ENCODE data around the gene ZC3H6.

ZC3H6 gene, protein sequence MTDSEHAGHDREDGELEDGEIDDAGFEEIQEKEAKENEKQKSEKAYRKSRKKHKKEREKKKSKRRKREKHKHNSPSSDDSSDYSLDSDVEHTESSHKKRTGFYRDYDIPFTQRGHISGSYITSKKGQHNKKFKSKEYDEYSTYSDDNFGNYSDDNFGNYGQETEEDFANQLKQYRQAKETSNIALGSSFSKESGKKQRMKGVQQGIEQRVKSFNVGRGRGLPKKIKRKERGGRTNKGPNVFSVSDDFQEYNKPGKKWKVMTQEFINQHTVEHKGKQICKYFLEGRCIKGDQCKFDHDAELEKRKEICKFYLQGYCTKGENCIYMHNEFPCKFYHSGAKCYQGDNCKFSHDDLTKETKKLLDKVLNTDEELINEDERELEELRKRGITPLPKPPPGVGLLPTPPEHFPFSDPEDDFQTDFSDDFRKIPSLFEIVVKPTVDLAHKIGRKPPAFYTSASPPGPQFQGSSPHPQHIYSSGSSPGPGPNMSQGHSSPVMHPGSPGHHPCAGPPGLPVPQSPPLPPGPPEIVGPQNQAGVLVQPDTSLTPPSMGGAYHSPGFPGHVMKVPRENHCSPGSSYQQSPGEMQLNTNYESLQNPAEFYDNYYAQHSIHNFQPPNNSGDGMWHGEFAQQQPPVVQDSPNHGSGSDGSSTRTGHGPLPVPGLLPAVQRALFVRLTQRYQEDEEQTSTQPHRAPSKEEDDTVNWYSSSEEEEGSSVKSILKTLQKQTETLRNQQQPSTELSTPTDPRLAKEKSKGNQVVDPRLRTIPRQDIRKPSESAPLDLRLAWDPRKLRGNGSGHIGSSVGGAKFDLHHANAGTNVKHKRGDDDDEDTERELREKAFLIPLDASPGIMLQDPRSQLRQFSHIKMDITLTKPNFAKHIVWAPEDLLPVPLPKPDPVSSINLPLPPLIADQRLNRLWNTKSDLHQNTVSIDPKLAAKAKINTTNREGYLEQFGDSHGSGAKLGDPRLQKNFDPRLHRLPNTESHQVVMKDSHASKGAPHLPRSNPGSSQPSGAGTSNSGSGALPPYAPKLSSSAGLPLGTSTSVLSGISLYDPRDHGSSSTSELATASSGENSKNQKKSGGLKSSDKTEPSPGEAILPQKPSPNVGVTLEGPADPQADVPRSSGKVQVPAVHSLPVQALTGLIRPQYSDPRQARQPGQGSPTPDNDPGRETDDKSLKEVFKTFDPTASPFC

DNA sequence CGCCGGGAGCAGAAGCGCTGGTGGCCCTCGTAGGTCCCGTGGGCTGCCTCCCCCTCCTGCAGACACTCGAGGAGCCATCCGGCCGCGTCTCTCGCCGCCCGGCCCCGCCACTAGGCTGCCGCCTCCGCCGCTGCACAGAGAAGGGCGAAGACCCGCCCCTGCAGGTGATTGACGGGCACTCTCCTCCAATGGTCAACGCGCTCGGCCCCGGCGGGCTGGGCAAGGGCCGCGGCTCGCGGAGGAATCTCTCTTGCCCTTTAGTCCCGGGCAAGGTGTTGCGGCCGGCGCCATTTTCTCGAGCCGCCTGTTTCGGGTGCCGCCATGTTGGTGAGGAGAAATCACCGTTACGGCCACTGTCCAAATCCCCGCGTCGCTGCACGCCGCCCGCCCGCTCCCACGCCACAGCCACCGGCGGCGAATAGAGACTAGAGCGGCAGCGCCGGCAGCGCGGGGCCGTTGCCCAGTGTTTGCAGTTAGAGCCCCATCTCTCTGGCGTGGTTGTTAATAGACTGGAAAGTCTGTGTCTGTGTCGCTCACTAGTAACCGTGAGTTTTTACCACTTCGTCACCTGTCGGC is at the start of gene ZC3H6:
Gene ZC3H6 (plus strand): TSS at position 287 of the 576 bp plus-strand sequence. CDS start 398 bp downstream, outside the sequence.
- no peaks in the 10 kb centered on the region for H3K9me3 Mint-ChIP-seq
- peak within 1 kb of the TSS; percentile 84 for H3K4me3 Mint-ChIP-seq
- ATAC-seq: peak; percentile 98

DNA sequence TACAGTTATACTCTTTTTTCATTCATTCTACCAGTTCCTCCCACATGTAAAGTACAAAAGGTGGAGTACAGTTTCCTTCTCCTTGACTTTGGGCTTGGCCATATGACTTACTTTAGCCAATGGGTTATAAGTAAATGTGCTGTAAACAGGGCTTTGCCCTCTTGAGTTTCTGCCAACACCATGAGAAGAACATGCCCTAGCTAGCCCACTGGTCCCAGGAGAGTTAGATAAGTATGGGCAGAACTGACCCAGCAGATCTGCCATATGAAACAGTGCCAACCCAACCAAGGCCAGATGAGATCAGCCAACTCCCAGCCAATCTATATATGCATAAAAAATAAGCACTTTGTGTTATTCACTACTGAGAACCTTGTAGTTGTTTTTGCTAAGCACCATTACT is 46.0 kb upstream of the ZC3H6 start:
- H3K9me3 Mint-ChIP-seq: no peaks in the 10 kb centered on the region
- H3K4me1 Mint-ChIP-seq: no peaks in the 10 kb centered on the region
- no peak overlapping the region for H3K4me3 Mint-ChIP-seq
- H3K27ac Mint-ChIP-seq: peak overlapping the region; percentile 32
- ATAC-seq (no peak), DNase-seq (ENCODE audit: low spot score in 2 of 2) (no peak)
- peaks cover 89% of the 10 kb centered on the region for H3K36me3 Mint-ChIP-seq

More for the DNA sequence above, at the start of gene ZC3H6:
- DNase-seq (ENCODE audit: low spot score in 2 of 2): peak; percentile 100
- Mint-ChIP-seq H3K27ac (peak within 1 kb of the TSS; percentile 99), H3K36me3 (peaks cover 10% of the 10 kb centered on the region), H3K4me1 (no peaks in the 10 kb centered on the region)

DNA sequence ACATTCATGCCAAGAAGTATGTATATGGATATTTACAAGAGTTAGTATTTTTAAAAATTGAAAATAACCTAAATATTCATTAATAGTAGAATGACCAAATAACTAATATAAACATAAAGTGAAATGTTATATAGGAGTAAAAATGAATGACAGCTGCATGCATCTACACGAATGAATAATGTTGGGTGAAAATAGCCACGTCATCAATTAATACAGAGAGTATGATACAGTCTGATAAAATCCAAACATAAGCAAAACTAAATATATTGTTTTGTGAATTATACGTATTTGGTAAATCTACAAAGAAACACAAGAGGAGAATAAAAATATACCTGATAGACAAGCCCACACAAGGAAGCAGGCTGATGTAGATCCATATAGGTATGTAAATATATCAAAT is 45.0 kb upstream of the ZC3H6 start:
- Mint-ChIP-seq H3K9me3 (no peaks in the 10 kb centered on the region), H3K27ac (no peak overlapping the region), H3K4me1 (no peaks in the 10 kb centered on the region), H3K4me3 (no peak overlapping the region), H3K36me3 (peaks cover 93% of the 10 kb centered on the region)
- DNase-seq (ENCODE audit: low spot score in 2 of 2) (no peak), ATAC-seq (no peak)

DNA sequence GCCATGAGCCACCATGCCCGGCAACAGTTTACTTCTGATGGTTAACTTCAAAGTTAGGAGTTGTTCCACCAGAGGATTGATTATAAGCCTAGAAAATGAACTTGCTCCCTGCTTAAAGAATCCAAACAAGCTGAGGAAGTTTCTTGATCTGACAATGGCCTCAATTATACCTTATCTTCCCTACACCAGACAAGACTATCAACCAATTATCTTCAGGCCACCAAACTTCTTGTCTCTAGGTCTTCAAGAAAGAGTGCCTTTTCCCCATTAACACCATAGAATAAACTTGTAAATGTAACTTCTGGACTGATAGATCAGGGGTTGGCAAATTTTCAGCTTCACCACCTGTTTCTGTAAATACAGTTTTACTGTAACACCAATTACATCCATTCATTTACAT is 35.5 kb upstream of the ZC3H6 start:
- Mint-ChIP-seq H3K9me3 (no peaks in the 10 kb centered on the region), H3K36me3 (peaks cover 69% of the 10 kb centered on the region), H3K27ac (no peak overlapping the region), H3K4me1 (peaks cover 5% of the 10 kb centered on the region), H3K4me3 (no peak overlapping the region)
- no peak for DNase-seq (ENCODE audit: low spot score in 2 of 2)
- ATAC-seq: no peak

DNA sequence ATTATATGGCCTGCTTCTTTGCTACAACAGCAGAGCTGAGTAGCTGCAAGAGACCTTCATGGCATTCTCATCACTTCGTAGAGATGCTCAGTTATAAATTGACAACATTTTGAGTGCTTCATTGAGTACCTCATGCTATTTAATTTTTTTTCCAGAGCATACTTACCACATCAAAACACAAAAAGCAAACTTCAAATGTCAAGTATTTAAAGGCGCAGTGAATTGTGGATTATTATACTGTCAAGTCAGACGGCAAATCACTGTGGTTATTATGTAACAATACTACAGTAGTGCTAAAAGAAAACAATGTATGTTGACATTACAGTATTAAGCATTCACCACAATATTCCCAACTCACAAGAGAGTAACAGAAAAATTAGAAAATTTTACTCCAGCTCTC is 33.0 kb upstream of the ZC3H6 start:
- DNase-seq (ENCODE audit: low spot score in 2 of 2): no peak
- Mint-ChIP-seq H3K9me3 (no peaks in the 10 kb centered on the region), H3K27ac (no peak overlapping the region), H3K36me3 (peaks cover 69% of the 10 kb centered on the region), H3K4me1 (peaks cover 8% of the 10 kb centered on the region), H3K4me3 (no peak overlapping the region)
- no peak for ATAC-seq

DNA sequence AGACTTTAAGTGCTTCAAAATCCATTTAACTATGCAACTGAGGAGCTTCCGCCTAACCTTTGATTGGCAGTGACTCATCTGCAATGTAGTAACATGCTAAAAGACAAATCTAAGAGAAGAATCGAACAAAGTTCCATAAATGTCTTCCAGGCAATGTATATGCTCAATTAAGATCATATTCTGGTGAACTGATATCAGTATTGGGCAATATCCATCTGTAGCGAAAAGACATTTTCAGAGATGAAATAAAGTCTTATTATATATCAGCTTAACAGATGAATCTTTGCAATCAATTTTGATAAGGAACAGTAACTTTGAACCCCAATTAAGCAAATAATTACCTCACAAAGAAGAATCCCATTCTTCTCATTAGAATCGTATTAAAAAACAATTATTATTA is 32.2 kb upstream of the ZC3H6 start:
- Mint-ChIP-seq H3K4me3 (no peak overlapping the region), H3K9me3 (no peaks in the 10 kb centered on the region), H3K4me1 (peaks cover 8% of the 10 kb centered on the region), H3K27ac (no peak overlapping the region), H3K36me3 (peaks cover 69% of the 10 kb centered on the region)
- DNase-seq (ENCODE audit: low spot score in 2 of 2) (no peak), ATAC-seq (no peak)

DNA sequence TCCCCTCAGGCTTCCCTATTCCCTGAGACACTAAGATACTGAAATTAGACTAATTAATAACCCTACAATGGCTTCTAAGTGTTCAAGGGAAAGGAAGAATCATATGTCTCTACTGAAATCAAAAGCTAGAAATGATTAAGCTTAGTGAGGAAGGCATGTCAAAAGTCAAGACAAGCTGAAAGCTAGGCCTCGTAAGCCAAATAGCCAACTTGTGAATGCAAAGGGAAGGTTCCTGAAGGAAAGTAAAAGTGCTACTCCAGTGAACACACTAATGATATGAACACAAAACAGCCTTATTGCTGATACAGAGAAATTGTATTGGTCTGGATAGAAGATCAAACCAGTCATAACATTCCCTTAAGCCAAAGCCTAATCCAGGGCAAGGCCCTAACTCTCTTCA is 30.5 kb upstream of the ZC3H6 start:
- no peaks in the 10 kb centered on the region for H3K9me3 Mint-ChIP-seq
- H3K4me1 Mint-ChIP-seq: peaks cover 8% of the 10 kb centered on the region
- H3K36me3 Mint-ChIP-seq: peaks cover 79% of the 10 kb centered on the region
- no peak overlapping the region for H3K27ac Mint-ChIP-seq
- no peak overlapping the region for H3K4me3 Mint-ChIP-seq
- DNase-seq (ENCODE audit: low spot score in 2 of 2): no peak
- peak; percentile 19 for ATAC-seq

DNA sequence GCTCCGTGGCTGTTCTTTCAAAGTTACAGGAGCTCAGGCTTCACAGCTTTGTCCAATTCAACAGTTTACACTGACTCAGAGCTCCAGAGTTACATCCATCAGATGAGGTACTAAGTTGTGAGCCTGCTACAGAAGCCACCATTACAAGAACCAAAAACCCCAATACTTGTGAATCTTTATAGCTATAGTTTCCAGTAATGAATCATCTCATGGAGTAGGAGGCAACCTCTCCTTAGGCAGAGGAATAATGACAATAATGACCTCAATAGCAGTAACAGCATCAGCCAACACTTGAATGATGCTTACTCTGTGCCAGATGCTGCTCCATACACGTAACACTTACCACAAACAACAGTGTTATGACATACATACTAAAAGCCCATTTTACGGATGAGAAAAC is 24.1 kb upstream of the ZC3H6 start:
- Mint-ChIP-seq H3K4me1 (no peaks in the 10 kb centered on the region), H3K9me3 (no peaks in the 10 kb centered on the region), H3K27ac (no peak overlapping the region), H3K4me3 (no peak overlapping the region), H3K36me3 (peaks cover 42% of the 10 kb centered on the region)
- peak in 1 of 2 donors; percentile 41 for DNase-seq (ENCODE audit: low spot score in 2 of 2)
- ATAC-seq: peak; percentile 51

DNA sequence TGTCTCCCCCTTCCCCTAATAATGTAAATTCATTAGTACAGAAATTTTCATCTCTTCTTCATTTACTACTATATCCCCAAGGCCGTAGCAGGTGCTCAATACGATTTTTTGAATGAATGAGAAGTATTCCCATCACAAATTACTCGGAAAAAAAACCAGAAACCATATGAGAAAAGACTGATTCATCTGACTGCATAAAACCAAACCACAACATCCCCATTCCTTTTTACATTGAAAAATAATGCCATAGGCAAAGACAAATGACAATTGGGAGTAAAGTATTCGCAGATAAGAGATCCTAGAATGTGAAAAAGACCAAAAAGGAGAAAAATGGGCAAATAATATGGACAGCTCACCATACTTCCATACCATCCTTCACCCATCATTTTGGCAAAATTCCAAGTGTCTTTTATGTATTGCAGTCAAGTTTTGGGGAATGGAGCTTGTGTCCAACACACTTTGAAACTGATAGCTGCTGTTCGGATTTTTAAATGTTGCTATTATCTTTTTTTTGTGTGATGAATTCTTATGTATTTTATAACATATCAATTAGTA is 22.1 kb upstream of the ZC3H6 start:
- H3K27ac Mint-ChIP-seq: peak overlapping the region; percentile 88
- H3K4me3 Mint-ChIP-seq: no peak overlapping the region
- peaks cover 21% of the 10 kb centered on the region for H3K36me3 Mint-ChIP-seq
- H3K4me1 Mint-ChIP-seq: no peaks in the 10 kb centered on the region
- no peak for ATAC-seq
- no peaks in the 10 kb centered on the region for H3K9me3 Mint-ChIP-seq
- no peak for DNase-seq (ENCODE audit: low spot score in 2 of 2)

DNA sequence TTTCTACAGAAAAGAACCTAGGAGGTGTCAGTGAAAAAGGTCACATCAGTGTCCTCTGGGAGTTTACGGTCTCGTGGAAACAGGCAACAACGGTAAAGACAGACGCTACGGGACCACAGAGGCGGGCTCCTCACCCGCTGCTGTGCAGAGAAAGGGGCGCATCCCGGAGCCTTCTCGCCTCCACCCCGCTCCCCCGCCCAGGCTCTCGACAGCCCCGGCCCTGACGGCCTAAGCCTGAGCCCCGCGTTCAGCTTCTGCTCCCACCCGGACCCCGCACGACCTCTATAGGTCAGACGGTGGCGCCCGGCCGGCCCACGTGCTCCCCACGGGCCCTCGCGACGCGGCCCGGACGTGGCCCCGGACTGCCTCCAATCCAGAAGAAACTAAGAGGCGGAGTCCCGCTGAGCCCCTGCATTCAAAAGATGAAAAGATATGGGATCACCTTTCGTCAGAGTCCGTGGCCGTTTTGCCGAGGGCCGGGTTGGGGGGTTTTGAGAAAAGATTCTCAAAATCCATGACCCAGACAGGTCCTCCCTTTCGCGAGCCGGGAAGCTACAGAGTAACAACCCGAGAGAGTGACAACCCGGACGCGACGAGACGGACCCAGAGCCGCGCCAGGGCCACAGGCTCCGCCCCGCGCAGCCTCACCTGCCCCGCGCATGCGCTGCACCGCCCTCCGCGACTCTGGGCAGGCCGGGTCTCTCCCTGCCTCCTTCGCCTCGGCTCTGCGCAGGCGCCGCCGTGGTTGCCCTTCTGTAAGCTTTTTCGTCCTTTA is 20.7 kb upstream of the ZC3H6 start, which contains the start of gene ZC3H8:
Gene ZC3H8 (minus strand): TSS at position 577 of the 775 bp plus-strand sequence. CDS start 61 bp downstream, at position 516.
- H3K4me1 Mint-ChIP-seq: peaks cover 4% of the 10 kb centered on the region
- peak; percentile 96 to 97 for DNase-seq (ENCODE audit: low spot score in 2 of 2)
- peaks cover 9% of the 10 kb centered on the region for H3K36me3 Mint-ChIP-seq
- ATAC-seq: peak; percentile 94
- no peak within 1 kb of the TSS for H3K4me3 Mint-ChIP-seq
- H3K27ac Mint-ChIP-seq: peak within 1 kb of the TSS; percentile 88
- H3K9me3 Mint-ChIP-seq: no peaks in the 10 kb centered on the region

DNA sequence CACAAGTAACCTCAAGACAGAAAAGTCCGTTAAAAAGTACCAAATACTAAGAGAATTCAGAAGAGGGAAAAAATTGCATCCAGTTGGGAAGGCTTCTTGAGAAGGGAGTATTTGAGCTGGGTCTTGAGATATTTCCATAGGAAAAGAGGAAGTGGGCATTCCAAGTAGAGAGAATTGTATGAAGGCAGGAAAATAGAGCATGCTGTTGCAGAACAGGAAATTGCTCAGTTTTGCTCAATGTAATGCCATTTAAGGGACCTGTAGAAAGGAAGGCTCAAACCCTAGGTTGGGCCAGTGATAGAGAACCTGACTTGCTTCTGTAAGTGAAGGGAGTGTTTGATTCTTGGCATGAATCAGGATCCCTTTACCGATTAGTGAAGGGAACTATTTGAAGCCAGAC is 19.5 kb upstream of the ZC3H6 start:
- H3K9me3 Mint-ChIP-seq: no peaks in the 10 kb centered on the region
- ATAC-seq (no peak), DNase-seq (ENCODE audit: low spot score in 2 of 2) (no peak)
- no peak overlapping the region for H3K27ac Mint-ChIP-seq
- H3K36me3 Mint-ChIP-seq: peaks cover 9% of the 10 kb centered on the region
- no peak overlapping the region for H3K4me3 Mint-ChIP-seq
- H3K4me1 Mint-ChIP-seq: peaks cover 7% of the 10 kb centered on the region

DNA sequence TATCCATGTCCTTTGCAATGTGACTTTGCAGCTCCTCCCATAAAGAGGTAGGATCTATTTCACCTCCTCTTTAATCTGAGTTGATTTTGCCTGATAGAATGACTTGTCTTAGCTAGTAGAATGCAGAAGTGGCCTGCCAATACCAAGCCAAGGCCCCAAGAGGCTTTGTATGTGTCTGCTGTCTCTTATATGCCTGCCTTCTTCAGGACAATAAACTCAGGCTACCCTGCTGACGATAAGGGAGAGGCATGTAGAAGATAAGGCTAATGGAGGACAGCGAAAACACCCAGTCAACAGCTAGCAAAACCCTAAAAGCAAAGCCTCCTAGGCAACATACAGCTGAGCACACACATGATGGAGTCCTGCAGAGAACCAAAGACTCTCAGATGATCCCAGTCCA is 18.7 kb upstream of the ZC3H6 start:
- no peak overlapping the region for H3K4me3 Mint-ChIP-seq

DNA sequence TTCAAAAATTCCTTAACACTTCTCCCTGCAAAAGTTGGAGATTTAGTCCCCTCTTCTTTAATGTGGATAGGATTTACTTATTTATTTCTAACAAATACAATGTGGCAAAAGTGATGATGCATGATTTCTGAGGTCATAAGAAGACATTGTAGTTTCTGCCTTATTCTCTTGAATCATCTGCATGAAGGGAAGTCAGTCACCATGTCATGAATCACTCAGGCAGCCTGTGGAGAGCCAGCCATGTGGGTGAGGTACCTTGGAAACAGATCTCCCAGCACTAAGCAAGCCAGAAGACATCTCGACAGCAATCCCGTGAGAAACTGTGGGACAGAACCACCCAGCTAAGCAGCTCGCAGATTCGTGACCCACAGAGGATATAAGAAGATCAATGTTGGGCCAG is 17.8 kb upstream of the ZC3H6 start:
- no peak overlapping the region for H3K27ac Mint-ChIP-seq

More for the DNA sequence above, 18.7 kb upstream of the ZC3H6 start:
- Mint-ChIP-seq H3K36me3 (peaks cover 9% of the 10 kb centered on the region), H3K4me1 (peaks cover 7% of the 10 kb centered on the region), H3K27ac (no peak overlapping the region), H3K9me3 (no peaks in the 10 kb centered on the region)
- DNase-seq (ENCODE audit: low spot score in 2 of 2) (no peak), ATAC-seq (no peak)

More for the DNA sequence above, 17.8 kb upstream of the ZC3H6 start:
- H3K4me1 Mint-ChIP-seq: peaks cover 7% of the 10 kb centered on the region
- ATAC-seq (no peak), DNase-seq (ENCODE audit: low spot score in 2 of 2) (no peak)
- peaks cover 9% of the 10 kb centered on the region for H3K36me3 Mint-ChIP-seq
- H3K4me3 Mint-ChIP-seq: no peak overlapping the region
- H3K9me3 Mint-ChIP-seq: no peaks in the 10 kb centered on the region

Data from stimulated activated effector memory CD8-positive, alpha-beta T cell treated with anti-CD3 and anti-CD28 coated beads, Interleukin-12 subunit alpha, Interleukin-12 subunit beta, amount 100 ng/mL, for 72 hours (primary cell).